Adrenal gland (tissue), 5 donors: Measurements from ENCODE around the gene KRTAP9-7.

Source experiments
- CTCF ChIP-seq, 6 experiments: fragments of 450-650 bp in 4 of 6; fragments of 200-600 bp in 2 of 6; sonication (generic) in 1 of 6; IDR thresholded peaks; 1 replicate in 5 of 6; 2 replicates in 1 of 6; pipeline versions ENCODE4 v1.5.1 to v1.8.0; 2016 to 2021; ENCODE audit warnings: antibody characterized with exemption in 6 of 6, mild to moderate bottlenecking in 2 of 6, moderate library complexity in 1 of 6
- POLR2A ChIP-seq, 2 donors: fragments of 450-650 bp; IDR thresholded peaks; one replicate each; pipeline ENCODE4 v1.6.1; 2017; ENCODE audit warnings: antibody characterized with exemption in 2 of 2, mild to moderate bottlenecking in 2 of 2, moderate library complexity in 1 of 2
- donor health status: DM: no; HTN: no; CAD: no.

DNA sequence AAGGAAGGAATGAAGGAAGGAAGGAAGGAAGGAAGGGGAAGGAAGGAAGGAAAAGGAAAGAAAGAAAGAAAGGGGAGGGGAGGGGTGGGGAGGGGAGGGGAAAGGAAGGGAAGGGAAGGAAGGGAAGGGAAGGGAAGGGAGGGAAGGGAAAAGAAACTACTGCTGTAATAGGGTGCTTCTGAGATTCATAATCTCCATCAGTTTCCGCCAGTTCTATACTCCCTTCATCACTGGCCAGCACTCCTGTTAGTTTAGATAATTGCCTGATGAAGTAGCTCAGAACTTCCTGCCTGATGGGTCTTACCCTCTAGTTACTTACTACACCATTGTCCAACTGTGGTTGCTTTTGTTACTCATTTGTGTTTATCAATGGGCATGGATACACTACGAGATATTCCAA is 12.3 kb upstream of the KRTAP9-7 start:
- TF ChIP-seq CTCF (IDR thresholded peaks at IDR 0.05): no peak
- TF ChIP-seq POLR2A (IDR thresholded peaks at IDR 0.05): no peak
